Sigmoid colon (tissue), 7 donors: Measurements from ENCODE around the gene FDPS. TPM values are rescaled to one million over a fixed set of nuclear protein-coding genes. Genes with fewer than 3 reads are reported as not detected.

Source experiments
- DNase-seq: peaks from one replicate; pipeline ENCODE4 v3.0.0-alpha.2; 2019
- H3K27ac ChIP-seq, 4 donors: fragments of 200-600 bp; sonication (generic); one replicate each; pipeline ENCODE4 v1.5.1; 2016 to 2019; ENCODE audit warnings: mild to moderate bottlenecking in 1 of 4
- H3K27me3 ChIP-seq, 3 donors: fragments of 200-600 bp; sonication (generic); one replicate each; pipeline ENCODE4 v1.5.1; 2019; ENCODE audit warnings: mild to moderate bottlenecking in 1 of 3
- H3K36me3 ChIP-seq, 4 donors: fragments of 200-600 bp; sonication (generic); one replicate each; pipeline ENCODE4 v1.5.1; 2016 to 2019
- H3K4me1 ChIP-seq, 4 donors: fragments of 200-600 bp; sonication (generic); one replicate each; pipeline ENCODE4 v1.5.1; 2017 to 2019
- H3K4me3 ChIP-seq, 4 donors: fragments of 200-600 bp; sonication (generic); one replicate each; pipeline ENCODE4 v1.5.1; 2017 to 2019; ENCODE audit warnings: mild to moderate bottlenecking in 2 of 4, moderate library complexity in 1 of 4
- H3K9me3 ChIP-seq, 4 donors: fragments of 200-600 bp in 3 of 4; sonication (generic) in 3 of 4; one replicate each; pipeline versions ENCODE4 v1.5.1 to v1.6.1; 2013 to 2019
- EP300 ChIP-seq, 4 donors: sonication (generic); formaldehyde crosslinking; IDR thresholded peaks; one replicate each; pipeline ENCODE4 v1.6.1; 2017; ENCODE audit warnings: antibody characterized with exemption in 4 of 4
- POLR2A ChIP-seq, 2 donors: fragments of 450-650 bp; IDR thresholded peaks; one replicate each; pipeline ENCODE4 v1.6.1; 2016; ENCODE audit warnings: antibody characterized with exemption in 2 of 2, mild to moderate bottlenecking in 2 of 2, moderate library complexity in 2 of 2
- POLR2AphosphoS5 ChIP-seq, 4 donors: sonication (generic); formaldehyde crosslinking; IDR thresholded peaks; one replicate each; pipeline ENCODE4 v1.6.1; 2017; ENCODE audit warnings: antibody characterized with exemption in 4 of 4
- WGBS, 2 donors: extraction: QIAGEN DNeasy Blood & Tissue Kit; methylation state at CpG; one replicate each; pipeline ENCODE4 v1.1.7; 2013; 5-methylcytosine and 5-hydroxymethylcytosine counted together
- intact Hi-C: fragments of 100-400 bp; cut with DNase I; formaldehyde crosslinking; loops from one replicate; pipeline ENCODE4 v1.15.1; 2023
- polyA plus RNA-seq, 3 donors: library from polyadenylated mRNA; stranded (reverse); fragments of 200-250 nt; gene quantifications; one replicate each; pipeline ENCODE4 v1.2.3, GENCODE V29; 2013
- total RNA-seq, 4 donors: library from RNA; depleted of rRNA; stranded (reverse); fragments of >200 nt; gene quantifications; one replicate each; pipeline ENCODE4 v1.1.0, GENCODE V29; 2016
- TF ChIP-seq, protein P1 (sequence below), 4 experiments: fragments of 450-650 bp in 3 of 4; fragments of 200-600 bp in 1 of 4; IDR thresholded peaks; one replicate each; pipeline ENCODE4 v1.5.1; 2016 to 2019; ENCODE audit warnings: antibody characterized with exemption in 4 of 4, mild to moderate bottlenecking in 3 of 4, moderate library complexity in 2 of 4
- donor health status: healthy with polysubstance abuse.
- donor health status: Bipolar disorder and iron deficiency.
- donor health status: healthy.

The FDPS gene
- total RNA-seq = 10 to 100 TPM; 73.7 to 96.8 (median 81.3) TPM
- polyA plus RNA-seq = 100 to 1,000 TPM; 144 to 570 (median 299) TPM

DNA sequence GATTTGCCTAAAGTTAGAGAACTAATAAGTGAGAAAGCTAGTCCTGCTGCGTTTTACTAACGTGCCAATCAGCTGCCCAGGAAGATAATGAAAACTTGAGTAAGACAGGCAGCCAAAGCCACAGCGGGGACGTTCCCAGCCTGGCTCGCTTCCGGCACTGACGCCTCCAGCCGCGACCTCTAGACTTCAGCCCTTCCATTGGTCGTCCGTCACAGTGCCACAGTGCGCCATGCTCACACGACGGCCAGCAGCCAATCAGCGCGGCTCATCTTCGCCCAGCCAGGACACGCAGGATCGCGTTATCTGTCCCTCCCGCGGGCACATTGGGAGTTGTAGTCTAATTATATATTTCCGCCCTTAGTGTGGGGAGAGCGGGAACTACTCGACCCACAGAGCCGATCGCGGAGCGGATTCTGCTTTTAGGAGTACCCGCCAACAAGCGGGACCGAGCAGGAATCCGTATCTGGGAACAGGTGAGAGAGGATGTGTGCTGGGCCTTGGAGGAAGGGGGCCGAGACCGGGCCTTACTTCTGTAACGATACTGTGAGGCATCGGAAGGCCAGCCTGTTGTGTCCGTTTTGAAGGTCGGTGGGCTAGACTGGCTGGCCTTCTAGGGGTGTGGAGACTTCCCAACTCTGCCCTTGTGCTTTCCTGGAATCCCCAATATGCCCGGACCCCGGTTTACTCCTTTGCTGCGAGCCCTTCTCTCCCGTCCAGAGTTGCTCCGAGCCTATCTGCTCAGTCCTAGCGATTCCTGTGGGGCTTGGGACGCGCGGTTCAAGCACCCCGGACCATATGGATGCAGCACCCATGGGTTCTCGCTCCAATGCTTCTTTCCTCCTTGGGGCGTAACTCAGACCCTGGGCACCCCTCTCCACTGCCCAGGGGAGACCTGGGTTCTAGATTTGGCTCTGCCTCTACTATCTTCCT lies at the start of gene FDPS:
TSS of gene FDPS (plus strand) at position 374 of the 930 bp plus-strand sequence. CDS start 924 bp downstream, outside the sequence.
- Histone ChIP-seq H3K4me1 (peaks cover 0 to 26% (median 19%) of the 10 kb centered on the region in 4 donors), H3K27me3 (no peaks in the 10 kb centered on the region), H3K27ac (peak within 1 kb of the TSS; percentile 88 to 91 (median 90)), H3K36me3 (peaks cover 0 to 27% (median 3%) of the 10 kb centered on the region in 4 donors), H3K4me3 (peak within 1 kb of the TSS; percentile 57 to 89 (median 78)), H3K9me3 (no peaks in the 10 kb centered on the region)
- TF ChIP-seq POLR2AphosphoS5 (IDR thresholded peaks at IDR 0.05) (peak; percentile 80 to 94 (median 87)), EP300 (IDR thresholded peaks at IDR 0.05) (no peak), POLR2A (IDR thresholded peaks at IDR 0.05) (peak; percentile 31 to 66)
- TF ChIP-seq, protein P1, sequence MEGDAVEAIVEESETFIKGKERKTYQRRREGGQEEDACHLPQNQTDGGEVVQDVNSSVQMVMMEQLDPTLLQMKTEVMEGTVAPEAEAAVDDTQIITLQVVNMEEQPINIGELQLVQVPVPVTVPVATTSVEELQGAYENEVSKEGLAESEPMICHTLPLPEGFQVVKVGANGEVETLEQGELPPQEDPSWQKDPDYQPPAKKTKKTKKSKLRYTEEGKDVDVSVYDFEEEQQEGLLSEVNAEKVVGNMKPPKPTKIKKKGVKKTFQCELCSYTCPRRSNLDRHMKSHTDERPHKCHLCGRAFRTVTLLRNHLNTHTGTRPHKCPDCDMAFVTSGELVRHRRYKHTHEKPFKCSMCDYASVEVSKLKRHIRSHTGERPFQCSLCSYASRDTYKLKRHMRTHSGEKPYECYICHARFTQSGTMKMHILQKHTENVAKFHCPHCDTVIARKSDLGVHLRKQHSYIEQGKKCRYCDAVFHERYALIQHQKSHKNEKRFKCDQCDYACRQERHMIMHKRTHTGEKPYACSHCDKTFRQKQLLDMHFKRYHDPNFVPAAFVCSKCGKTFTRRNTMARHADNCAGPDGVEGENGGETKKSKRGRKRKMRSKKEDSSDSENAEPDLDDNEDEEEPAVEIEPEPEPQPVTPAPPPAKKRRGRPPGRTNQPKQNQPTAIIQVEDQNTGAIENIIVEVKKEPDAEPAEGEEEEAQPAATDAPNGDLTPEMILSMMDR (IDR thresholded peaks at IDR 0.05) = peak in 2 of 4 experiments; percentile 18 to 29
- DNase-seq = peak; percentile 100
- 0% methylated on average over 51 of the region's 51 CpGs for WGBS, 2 donors
- intact Hi-C loops = loop anchor here (2.0 kb wide), 1 partner anchor 54 kb away; the partner anchor contains the start of gene ENTREP3

- intact Hi-C loops = no loop called here
- 94 to 97% methylated on average over 5 of the region's 5 CpGs for WGBS, 2 donors
- no peak for DNase-seq
- peaks cover 15 to 65% (median 22%) of the 10 kb centered on the region in 4 donors for H3K36me3 ChIP-seq
- peaks cover 0 to 34% (median 29%) of the 10 kb centered on the region in 4 donors for H3K4me1 ChIP-seq
- TF ChIP-seq POLR2AphosphoS5 (IDR thresholded peaks at IDR 0.05) = no peak
- TF ChIP-seq, protein P1 (IDR thresholded peaks at IDR 0.05) = no peak
- TF ChIP-seq POLR2A (IDR thresholded peaks at IDR 0.05) = no peak
- TF ChIP-seq EP300 (IDR thresholded peaks at IDR 0.05) = no peak
- no peak overlapping the region for H3K27ac ChIP-seq
- no peaks in the 10 kb centered on the region for H3K27me3 ChIP-seq
- H3K9me3 ChIP-seq = no peaks in the 10 kb centered on the region
- H3K4me3 ChIP-seq = no peak overlapping the region
Observed at GRCh38 chr1:155260276-155260675, 48.4 kb upstream of the FDPS start.

GRCh38 chr1:155261493-155261851 lies 47.2 kb upstream of the FDPS start:
- H3K4me1 ChIP-seq = peaks cover 0 to 26% (median 20%) of the 10 kb centered on the region in 4 donors
- intact Hi-C loops = no loop called here

GRCh38 chr1:155261852-155262673 lies 46.6 kb upstream of the FDPS start, which contains the start of gene SCAMP3:
Gene SCAMP3 (minus strand): TSS chr1:155262360. CDS start chr1:155262151, 209 bp downstream.
- Histone ChIP-seq H3K9me3 (no peaks in the 10 kb centered on the region), H3K27ac (peak within 1 kb of the TSS; percentile 86 to 91 (median 87)), H3K36me3 (peaks cover 29 to 74% (median 38%) of the 10 kb centered on the region in 4 donors), H3K4me3 (peak within 1 kb of the TSS; percentile 60 to 83 (median 78)), H3K4me1 (peaks cover 0 to 26% (median 19%) of the 10 kb centered on the region in 4 donors), H3K27me3 (no peaks in the 10 kb centered on the region)
- intact Hi-C loops = no loop called here
- DNase-seq = peak; percentile 99
- 0 to 1% methylated on average over 47 of the region's 47 CpGs for WGBS, 2 donors
- TF ChIP-seq EP300 (IDR thresholded peaks at IDR 0.05) (peak in 1 of 4 donors; percentile 38), POLR2AphosphoS5 (IDR thresholded peaks at IDR 0.05) (peak; percentile 75 to 91 (median 88)), POLR2A (IDR thresholded peaks at IDR 0.05) (peak; percentile 62 to 69)
- TF ChIP-seq, protein P1 (IDR thresholded peaks at IDR 0.05) = no peak

More at GRCh38 chr1:155261493-155261851, 47.2 kb upstream of the FDPS start:
- WGBS, 2 donors = 0 to 1% methylated on average over 9 of the region's 9 CpGs
- H3K27ac ChIP-seq = peak overlapping the region; percentile 86 to 91 (median 87)
- H3K36me3 ChIP-seq = peaks cover 25 to 74% (median 33%) of the 10 kb centered on the region in 4 donors
- no peak for DNase-seq
- no peak for TF ChIP-seq EP300 (IDR thresholded peaks at IDR 0.05)
- TF ChIP-seq, protein P1 (IDR thresholded peaks at IDR 0.05) = no peak
- no peak for TF ChIP-seq POLR2AphosphoS5 (IDR thresholded peaks at IDR 0.05)
- TF ChIP-seq POLR2A (IDR thresholded peaks at IDR 0.05) = no peak
- no peaks in the 10 kb centered on the region for H3K9me3 ChIP-seq
- no peaks in the 10 kb centered on the region for H3K27me3 ChIP-seq
- peak overlapping the region; percentile 60 to 83 (median 78) for H3K4me3 ChIP-seq
